LNCAP (cell line): Measurements from ENCODE around the gene DDN.
A peak's percentile ranks its signal among the peaks of the same experiment; 100 is the strongest.

Experiments
- TF ChIP-seq, protein P1 (sequence below): fragments of 450-650 bp; IDR thresholded peaks from 2 replicates; pipeline ENCODE4 v1.5.1; 2017; ENCODE audit warnings: mild to moderate bottlenecking

DDN gene

DNA sequence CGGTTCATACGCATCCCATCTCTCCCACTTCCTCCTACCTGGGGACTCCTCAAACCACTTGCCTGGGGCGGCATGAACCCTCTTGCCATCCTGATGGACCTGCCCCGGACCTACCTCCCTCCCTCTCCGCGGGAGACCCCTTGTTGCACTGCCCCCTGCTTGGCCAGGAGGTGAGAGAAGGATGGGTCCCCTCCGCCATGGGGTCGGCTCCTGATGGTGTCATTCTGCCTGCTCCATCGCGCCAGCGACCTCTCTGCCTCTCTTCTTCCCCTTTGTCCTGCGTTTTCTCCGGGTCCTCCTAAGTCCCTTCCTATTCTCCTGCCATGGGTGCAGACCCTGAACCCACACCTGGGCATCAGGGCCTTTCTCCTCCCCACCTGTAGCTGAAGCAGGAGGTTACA lies 17.4 kb downstream of the DDN start:
- TF ChIP-seq, protein P1, sequence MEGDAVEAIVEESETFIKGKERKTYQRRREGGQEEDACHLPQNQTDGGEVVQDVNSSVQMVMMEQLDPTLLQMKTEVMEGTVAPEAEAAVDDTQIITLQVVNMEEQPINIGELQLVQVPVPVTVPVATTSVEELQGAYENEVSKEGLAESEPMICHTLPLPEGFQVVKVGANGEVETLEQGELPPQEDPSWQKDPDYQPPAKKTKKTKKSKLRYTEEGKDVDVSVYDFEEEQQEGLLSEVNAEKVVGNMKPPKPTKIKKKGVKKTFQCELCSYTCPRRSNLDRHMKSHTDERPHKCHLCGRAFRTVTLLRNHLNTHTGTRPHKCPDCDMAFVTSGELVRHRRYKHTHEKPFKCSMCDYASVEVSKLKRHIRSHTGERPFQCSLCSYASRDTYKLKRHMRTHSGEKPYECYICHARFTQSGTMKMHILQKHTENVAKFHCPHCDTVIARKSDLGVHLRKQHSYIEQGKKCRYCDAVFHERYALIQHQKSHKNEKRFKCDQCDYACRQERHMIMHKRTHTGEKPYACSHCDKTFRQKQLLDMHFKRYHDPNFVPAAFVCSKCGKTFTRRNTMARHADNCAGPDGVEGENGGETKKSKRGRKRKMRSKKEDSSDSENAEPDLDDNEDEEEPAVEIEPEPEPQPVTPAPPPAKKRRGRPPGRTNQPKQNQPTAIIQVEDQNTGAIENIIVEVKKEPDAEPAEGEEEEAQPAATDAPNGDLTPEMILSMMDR, result no peak

DNA sequence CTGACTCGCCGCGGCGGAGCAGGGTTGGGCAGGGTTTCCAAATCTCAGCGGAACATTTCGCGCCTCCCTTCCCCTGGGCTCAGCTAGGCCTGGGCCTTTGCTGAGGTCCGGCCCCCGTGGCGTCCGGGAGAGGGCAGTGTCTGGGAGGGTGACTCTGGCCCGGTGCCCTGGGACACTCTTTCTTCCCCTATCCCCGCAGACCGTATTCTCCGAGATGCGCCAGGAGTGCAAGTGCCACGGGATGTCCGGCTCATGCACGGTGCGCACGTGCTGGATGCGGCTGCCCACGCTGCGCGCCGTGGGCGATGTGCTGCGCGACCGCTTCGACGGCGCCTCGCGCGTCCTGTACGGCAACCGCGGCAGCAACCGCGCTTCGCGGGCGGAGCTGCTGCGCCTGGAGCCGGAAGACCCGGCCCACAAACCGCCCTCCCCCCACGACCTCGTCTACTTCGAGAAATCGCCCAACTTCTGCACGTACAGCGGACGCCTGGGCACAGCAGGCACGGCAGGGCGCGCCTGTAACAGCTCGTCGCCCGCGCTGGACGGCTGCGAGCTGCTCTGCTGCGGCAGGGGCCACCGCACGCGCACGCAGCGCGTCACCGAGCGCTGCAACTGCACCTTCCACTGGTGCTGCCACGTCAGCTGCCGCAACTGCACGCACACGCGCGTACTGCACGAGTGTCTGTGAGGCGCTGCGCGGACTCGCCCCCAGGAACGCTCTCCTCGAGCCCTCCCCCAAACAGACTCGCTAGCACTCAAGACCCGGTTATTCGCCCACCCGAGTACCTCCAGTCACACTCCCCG lies 18.0 kb downstream of the DDN start:
- TF ChIP-seq, protein P1, result no peak

DNA sequence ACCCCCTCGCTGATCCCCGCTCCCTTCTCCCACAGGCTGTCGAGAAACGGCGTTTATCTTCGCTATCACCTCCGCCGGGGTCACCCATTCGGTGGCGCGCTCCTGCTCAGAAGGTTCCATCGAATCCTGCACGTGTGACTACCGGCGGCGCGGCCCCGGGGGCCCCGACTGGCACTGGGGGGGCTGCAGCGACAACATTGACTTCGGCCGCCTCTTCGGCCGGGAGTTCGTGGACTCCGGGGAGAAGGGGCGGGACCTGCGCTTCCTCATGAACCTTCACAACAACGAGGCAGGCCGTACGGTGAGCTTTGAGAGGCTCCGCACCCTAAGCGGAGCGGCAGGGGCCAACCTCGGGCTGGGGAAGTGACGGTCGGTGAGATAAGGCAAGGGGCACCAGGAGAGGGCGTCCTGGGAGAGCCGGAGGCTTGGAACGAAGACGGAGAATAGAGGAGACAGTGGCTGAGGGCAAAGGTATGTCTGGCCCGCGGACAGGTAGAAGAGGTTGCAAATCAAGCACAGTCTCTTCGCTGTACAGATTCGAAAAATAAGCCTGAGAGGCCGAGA lies 18.7 kb downstream of the DDN start:
- TF ChIP-seq, protein P1, result no peak

DNA sequence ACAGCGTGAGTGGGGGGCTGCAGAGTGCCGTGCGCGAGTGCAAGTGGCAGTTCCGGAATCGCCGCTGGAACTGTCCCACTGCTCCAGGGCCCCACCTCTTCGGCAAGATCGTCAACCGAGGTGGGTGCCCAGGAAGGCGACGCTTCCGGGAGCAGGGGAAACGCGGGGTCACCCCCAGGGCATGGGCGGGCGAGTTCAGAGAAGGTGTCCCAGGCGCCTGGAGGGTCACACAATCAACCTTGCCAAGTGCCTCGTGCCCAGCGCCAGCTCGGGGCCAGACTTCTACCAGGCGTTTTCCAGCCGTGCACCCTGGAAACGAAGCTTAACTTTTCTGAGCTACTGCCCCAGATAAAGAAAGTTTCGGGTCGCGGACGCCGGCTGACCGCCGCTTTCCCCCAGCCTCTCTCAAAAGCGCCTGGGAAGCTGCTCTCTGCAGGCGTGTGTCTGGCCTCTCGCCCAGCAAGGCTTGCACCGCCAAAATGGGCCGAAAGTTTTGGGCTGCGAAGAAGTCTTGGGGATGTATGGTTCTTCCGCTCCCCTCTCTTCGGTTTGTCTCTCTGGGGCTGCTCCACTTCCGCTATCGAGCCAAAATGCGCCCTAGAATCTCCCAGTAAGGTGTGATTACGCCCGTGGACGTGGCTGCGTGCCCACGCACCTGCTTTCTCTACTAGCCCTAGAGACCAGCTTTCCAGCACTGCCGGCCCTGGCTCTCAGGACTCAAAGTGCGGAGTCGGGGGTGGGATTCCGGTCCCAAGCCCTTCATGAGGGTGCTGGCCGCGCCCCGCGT lies 19.4 kb downstream of the DDN start:
- TF ChIP-seq, protein P1, result no peak

DNA sequence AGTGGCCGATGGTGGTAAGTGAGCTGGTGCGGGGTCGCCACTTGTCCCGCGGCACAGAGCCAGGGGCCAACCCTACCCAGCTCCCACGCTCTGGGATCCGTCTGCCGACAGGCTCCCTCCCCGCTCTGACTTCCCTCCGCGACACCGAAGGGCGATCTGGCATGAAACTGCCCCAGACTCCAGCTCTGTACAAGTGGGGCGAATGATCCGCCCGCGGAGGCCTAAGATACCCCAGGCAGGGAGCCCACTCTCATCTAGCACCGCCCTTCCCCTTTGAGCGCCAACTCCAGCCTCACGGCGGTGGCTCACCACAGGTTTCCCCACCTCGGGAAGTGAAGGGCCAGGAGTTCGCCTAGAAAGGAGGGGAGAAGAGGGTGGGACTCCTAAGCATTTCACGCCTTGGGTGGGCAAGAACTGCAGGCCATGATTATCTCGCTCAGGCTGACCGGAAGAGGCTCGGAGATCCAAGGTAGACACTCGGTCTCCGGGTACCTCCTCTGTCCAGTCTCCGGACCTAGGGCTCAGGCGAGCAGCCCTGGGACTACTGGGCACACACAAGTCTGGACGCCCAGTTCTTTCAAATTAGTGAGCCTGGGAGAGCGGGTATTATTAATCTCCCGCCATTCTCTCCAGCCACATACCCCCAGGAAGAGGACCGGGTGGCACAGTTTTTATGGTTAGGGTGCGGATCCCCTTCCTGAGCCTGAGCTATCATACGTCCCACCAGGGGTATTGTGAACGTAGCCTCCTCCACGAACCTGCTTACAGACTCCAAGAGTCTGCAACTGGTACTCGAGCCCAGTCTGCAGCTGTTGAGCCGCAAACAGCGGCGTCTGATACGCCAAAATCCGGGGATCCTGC lies 20.2 kb downstream of the DDN start:
- TF ChIP-seq, protein P1, result no peak

DNA sequence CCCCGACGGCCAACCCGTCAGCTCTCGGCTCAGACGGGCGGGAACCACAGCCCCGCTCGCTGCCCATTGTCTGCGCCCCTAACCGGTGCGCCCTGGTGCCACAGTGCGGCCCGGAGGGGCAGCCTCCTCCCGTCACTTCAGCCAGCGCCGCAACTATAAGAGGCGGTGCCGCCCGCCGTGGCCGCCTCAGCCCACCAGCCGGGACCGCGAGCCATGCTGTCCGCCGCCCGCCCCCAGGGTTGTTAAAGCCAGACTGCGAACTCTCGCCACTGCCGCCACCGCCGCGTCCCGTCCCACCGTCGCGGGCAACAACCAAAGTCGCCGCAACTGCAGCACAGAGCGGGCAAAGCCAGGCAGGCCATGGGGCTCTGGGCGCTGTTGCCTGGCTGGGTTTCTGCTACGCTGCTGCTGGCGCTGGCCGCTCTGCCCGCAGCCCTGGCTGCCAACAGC lies 20.9 kb downstream of the DDN start, which contains the start of gene WNT1:
TSS of gene WNT1 (plus strand) at position 32 of the 450 bp plus-strand sequence. CDS start at position 361, 329 bp downstream.
- TF ChIP-seq, protein P1, result peak; percentile 49
